Islet precursor cell (in vitro differentiated cells): ENCODE measurements around the gene PKNOX2.
A peak's percentile ranks its signal among the peaks of the same experiment; 100 is the strongest.

ENCODE experiments used
- DNase-seq: peaks from one replicate; pipeline ENCODE4 v3.0.0-alpha.2; 2018

Gene PKNOX2

DNA sequence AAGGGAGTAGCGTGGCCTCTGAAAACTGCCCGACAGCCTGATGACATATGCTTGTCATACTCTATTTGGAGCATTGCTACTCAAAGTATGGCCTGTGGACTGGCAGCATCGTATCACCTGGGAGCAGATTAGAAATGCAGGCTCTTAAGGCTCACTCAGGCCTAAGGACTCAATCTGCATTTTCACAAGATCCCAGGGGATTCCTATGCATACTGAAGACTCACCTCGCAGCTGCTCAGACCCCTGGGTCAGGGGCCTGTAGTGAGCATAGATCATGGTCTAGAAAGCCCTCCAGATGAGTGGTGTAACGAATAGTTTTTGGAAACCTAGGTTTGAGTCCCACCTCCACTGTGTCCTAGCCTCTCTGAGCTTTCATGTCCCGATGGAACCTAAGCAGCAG, 205.3 kb downstream of the PKNOX2 start:
- no peak for DNase-seq

DNA sequence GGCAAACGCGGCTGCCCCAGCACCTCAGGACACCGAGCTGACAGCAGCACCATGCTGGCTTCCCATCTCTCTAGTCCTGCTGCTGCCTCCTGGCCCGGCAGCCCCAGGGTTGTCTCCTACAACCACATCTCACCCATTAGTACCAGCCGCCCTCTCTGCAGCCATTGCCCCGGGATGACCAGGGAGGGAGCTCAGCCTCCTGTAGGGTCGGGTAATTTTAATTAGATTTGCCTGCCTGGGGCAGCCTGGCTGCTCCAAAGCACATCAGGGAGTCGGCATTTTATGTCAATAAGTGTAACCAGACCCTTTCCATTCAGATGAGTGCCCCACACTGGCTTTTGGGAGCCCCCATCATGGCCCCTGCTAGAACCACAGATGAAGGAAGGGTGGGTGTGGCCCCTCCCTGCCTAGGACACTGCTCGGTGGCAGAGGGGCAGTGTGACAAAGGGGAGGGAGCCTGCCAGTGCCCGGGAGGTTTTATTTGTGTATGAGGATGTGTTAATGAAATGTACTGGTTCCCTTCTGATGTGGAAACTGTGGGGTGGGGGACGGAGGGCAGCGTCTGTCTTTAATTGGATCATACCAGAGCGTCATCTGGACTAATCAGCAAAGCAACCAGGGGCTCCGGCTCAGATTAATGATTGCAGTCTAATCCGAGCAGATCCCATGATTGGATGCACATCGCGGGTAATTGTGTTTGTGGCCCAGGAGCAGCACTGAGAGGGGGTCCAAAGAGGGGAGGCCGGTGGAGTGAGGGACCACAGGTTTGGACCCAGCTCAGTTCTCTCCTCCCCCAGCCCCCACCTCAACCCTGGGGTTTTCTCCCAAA, 206.2 kb downstream of the PKNOX2 start:
- no peak for DNase-seq

DNA sequence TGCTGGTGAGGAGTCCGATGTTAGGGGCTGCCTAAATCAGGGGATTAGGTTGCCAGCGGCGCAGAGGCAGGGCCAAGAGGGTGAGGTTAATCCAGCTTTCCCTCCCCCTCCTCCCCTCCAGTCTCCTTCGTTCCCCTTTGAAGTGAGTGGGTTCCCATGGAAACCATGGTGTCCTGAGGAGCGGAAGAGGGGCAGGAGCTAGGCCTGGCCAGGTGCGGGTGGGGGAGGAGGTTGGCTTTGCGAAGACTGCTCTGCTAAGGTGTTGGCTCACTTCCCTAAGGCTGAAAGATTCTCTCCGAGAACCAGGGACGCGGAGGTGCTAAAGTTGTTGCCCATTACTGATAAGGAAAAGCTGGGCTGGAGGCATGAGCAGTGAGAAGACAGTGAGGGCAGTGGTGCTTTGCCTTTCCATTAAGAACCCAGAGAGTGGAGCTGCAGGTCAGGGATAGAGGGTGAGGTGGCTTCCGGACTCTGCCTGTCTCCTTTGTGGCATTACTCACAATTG, 206.9 kb downstream of the PKNOX2 start:
- peak; percentile 83 for DNase-seq

DNA sequence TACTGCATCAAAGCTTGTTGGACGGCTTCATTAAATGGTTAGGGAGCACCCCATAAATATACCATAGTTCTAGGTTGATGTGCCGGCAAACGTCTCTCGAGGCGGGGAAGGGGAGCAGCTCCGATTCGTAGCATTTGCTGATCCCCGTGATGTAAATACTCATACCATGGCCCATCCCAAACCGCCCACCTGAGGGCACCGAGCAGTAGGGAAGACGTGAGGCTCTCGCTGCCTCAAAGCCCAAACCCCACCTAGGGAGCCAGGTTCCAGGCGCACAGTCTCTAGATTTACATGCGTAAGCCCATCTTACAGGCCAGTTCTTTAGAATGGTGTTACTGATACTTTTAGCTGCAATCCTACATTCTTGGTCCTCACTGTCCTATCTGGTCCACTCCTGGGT, 207.5 kb downstream of the PKNOX2 start:
- DNase-seq = no peak

DNA sequence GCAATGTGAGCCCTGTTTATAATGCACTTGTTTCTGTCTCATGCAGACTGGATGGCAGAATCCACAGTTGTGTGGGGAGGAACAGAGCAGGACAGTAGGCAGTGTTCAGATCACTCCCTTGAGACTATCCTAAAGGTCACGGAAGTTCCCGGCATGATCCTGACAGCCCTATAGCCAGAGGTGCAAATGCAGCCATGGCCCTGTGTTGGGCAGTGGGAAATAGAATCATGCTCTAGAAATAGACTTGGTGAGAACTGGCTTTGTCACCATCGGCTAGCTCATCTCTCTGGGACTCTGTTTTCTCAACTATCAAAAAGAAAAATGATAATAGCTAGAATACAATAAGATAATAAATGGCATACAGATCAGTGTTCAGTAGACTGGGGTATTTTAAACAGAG, 208.4 kb downstream of the PKNOX2 start:
- no peak for DNase-seq

DNA sequence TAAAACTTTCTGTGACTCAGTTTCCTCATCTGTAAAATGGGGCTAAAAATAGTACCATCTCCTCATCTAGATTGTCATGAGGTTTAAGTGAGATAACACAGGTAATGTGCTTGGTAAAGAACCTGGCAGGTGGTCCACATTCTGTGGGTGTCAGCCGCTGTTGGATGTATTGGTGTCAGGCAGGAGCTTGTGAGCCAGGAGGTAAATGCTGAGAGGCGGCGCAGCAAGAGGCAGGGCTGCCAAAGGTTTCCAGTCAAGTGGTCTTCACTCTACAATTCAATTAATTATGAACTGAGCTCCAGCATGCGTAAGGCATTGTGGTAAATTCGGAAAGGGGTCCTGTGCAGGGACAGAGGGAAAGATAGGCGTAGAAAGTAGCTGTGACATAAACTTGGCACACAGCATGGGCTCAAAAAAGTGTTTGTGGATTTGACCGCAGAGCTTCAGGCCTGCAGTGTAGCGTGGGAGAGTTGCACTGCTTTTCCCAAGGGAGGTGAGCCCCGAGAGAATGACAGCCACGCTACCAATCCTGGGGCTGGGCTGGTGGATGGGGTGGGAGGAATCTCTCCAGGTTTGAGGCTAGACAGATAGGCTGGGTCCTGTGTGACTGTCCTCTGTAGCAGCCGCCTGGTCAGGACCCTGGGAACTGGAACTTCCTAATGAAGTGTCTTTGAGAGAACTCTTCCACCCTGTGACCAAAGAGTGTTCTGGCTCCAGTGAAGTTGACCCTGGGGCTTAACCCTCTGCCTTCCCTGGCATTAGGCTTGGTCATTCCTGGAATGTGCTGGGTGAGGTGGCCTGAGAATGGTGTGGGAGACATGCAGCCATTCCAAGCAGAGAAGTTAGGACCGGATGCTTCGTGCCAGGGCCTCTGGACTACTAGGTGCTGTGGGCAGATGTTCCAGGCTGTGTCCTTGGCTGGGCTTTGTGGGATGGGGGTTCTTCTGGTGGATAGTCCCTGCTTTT, 209.2 kb downstream of the PKNOX2 start:
- no peak for DNase-seq

DNA sequence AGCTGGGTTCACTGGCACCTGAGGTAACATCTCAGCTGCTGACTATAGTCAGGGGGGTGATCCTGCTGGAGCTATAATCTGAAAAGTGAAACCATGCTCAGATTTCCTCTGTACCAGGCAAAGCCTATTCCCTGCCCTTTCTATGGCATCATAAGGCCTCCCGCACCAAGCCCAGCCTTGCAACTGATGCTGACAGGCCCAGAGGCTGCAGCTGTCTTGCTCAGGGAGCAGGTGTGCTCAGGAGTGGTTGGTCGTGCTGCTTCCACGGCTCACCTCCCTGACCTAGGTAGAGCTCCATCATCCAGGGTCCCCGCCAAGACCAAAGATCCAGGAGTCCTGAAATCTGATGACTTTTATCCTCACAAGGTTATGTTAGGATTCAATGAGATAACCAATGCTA, 209.8 kb downstream of the PKNOX2 start:
- no peak for DNase-seq

DNA sequence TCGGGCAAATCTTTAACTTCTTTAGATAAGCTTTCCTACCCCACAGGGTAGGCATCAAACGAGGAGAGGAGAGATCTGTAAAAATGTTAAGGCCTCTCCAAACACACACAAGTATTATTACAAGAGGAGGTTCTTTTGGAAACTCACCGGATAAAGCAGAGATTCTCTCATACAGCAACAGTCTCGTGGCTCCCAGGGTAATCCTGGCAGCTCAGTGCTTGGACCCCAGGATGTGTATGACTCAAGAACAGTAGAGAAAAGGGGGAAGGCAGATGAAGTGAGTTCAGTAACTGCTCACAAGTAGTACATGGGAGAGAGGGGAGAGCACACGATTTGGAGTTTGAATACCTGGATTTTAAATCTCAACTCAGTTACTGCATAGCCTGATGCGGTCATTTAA, 210.6 kb downstream of the PKNOX2 start:
- no peak for DNase-seq

DNA sequence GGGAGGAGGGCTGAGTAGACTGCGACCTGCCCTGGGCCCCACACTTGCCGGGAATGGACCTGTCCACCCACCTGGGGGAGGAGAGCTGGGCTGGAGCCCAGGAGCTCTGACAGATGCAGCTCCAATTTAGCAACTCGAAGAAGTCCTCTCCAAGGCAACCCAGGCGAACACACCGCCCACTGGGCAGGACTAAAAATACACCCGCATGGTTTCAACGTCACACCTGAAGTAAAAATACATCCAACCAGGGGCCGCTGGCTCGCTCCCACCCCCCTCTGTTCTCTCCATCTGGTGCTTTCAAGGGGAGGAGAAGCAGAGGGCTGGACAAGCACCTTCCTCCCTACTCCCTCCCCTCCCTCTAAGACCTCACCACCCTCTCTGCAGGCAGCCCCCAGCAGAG, 211.6 kb downstream of the PKNOX2 start:
- no peak for DNase-seq

DNA sequence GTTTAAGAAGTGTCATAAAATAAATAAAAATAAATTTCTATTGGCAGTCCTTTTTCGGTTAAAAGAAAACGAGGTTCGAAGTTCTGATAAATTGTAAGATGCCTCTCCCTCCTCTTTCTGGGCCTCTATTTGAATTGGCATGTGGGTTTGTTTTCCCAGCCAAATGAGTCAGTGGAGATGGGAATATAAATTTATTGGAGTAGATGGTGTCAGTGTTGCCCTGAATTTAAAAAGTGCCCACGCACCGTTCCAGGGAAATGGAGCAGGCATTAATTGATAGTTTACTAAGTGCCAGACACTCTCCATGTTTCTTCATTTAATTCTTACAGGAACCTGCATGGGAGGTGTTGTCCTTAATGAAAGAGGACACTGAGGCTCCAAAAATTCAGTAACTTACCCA, 212.3 kb downstream of the PKNOX2 start:
- DNase-seq = no peak

DNA sequence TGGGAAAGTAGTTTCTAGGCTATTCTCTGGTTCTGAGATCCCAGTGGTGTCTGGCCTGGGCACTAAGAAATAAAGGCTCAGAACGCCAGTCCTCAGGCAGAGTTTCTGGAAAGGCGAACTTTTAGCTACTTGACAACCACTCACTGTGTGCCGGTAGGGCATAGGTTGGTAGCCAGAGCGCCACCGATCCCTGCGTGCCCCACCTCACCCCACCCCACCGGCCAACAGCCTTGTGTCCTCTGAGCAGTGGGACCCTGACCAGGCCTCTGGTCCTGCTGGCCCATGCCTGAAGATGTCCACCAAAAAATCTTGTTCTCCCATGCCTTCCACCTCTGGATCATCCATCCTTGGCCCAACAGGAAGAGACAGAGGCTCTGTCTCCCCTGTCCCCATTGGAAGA, 213.5 kb downstream of the PKNOX2 start:
- no peak for DNase-seq

DNA sequence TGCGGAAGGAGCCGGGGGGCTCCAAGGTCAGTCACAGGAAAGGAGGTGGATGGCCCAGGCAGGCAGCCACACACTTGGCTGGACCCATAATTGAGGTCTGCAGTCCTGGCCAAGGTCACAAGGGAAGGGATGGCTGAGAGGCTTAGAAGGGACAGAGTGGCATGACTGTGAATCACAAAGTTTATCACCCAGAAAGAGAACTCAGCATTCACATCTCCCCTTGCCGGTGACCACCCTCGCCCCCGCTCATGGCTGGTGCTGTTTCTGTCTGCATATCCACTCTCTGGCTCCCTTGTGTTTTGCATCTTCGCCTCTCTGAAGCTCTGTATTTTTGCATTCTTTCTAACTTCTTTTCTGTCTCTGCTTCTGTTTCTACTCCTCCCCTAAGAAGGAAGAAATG, 214.0 kb downstream of the PKNOX2 start:
- DNase-seq = no peak

DNA sequence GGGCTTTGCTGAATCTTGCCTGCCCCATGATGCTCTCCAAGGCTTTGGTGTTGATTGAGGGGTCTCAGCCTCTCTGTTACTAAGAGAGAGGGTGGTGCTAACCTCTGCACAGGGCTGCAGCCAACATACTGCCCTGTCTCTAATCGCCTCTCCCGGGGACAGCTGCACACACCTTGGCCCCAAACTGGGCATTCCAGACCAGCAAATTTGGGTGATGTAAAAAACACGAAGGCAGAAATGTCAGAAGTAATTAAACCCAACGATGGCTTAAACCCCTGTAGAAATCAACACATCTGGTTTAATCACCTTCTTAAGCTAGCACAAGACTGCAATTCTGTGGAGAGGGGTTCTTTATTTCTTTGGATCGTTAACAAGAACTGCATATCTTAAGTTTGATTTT, 215.0 kb downstream of the PKNOX2 start:
- DNase-seq = no peak

DNA sequence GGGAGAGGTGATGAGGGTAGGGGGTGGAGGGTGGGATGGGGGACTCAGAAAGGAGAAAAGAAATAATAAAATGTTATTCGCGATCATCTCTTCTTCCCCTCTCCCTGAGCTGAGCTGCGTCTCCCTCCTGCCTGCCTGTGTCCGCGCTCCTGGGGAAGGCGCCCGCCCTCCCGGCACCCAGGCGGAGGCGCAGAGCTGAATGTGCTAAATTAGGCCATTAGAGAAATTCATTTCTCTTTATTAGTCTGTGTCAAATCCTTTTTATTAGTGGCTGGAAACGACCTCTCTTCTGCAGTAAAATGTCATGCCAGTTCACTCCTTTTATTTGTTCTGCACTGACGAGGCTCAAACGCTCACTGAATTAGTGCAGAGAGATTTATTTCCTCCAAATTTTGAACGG, 215.4 kb downstream of the PKNOX2 start:
- no peak for DNase-seq

DNA sequence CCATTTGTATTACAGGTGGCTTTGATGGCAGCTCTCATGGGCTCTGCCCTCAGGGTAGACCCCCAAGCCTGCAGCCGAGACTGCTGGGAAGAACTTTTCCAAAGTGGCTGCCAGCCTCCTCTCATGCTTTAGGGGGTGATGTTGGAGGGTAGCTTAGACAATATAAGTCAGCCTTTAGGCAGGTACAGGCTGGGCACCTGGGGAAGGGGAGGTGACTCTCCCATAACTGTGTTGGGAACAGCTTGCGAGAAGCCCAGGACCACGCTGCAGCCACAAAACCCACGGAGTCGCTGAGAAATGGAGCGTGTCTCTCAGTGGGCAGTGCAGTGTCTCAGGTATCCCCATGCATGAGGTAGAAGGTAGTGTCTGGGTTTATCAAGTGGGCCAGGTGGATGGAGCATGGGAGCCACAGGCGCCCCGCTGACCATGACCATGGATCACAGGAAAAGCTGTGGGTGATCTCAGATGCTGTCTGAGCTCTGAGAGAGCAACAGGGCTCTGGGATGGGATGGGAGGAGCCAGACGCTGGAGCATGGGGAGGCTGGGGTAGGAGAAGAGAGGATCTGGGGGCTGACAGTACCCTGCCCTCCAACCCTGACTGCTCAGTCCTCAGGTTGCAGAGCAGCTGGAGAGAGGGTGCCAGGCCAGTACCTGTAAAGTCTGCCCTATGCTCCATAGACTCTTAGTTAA, 216.3 kb downstream of the PKNOX2 start:
- DNase-seq = no peak

DNA sequence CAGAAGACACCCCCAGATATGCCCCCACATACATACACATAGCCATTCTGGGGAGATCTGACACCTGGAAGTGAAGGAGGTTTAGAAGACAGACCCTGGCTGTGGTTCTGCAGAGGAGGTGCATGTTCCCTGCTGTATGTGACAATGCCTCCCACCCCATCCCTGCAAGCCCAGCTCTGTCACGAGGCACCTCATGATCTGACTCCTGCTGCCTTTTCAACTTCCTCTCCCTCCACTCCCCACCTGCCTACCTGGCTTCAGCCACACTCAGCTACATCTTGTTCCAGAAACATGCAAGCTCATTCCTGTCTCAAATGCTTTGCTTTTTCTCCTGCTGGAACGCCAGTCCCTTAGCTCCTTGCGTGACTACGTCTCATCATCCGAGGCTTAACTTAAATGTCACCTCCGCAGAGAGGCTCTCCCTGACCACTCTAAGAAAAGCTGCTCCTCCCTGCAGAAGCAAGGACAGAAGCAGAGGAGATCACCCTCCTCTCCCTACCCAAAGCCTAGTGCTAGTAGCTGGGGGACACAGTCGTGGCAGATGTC, 217.0 kb downstream of the PKNOX2 start:
- DNase-seq = no peak

DNA sequence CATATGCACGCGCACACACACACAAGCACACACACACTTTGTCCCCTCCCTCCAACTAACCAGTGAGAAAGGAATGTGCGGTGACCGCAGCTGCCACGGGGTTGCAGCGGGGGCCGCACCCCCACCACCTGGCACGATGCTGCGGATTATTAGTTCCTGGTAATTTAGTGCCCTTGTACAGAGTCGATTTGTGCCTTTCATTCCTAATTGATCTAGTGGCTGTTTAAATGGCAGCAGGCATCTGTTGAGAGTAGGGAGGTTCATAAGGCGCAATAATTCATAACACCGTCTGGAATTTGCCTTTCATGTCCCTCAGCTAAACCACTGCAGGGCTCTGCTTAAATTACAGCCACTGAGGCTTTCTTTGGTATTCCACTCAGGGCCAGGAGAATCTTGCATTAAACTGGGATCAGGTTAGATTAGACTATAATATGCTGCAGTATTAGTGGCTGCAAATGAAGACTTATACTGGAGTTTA, 217.8 kb downstream of the PKNOX2 start:
- no peak for DNase-seq

DNA sequence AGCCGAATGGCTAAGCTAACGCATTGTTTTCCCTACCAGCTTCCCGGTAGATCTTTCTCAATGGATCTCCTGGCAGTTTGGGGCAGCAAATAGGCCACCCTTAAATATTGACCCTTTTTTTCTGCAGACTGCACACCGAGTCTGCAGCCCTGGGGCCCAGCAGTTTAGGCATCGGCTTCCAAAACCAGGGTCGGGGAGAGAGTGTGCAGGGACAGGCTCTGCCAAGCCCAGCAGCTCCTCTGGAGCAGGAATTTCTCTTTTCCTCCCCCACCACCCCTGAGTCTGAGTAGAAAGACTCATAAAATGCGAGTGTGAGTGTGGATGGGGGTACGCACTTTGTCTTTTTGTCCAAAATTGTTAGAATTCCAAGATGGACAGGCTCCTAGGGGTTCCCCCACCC, 218.3 kb downstream of the PKNOX2 start:
- DNase-seq = no peak

DNA sequence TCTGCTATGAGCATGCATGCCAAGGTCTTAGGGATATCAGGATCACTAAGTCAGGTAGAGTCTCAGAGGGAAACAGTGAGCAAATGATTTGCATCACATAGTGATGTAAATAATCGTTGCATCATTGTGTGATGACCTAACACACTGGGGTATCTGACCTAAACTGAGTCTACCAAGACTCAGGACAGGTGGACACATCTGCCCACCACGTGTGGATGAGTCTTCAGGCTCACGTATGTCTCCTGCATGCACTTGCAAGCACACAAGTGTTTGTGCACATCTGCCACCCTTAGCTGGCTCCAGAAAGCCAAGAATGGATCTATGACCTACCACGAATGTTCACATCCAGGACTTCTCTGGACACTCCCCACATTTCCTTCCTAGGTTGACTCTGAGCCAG, 220.3 kb downstream of the PKNOX2 start:
- DNase-seq = no peak

DNA sequence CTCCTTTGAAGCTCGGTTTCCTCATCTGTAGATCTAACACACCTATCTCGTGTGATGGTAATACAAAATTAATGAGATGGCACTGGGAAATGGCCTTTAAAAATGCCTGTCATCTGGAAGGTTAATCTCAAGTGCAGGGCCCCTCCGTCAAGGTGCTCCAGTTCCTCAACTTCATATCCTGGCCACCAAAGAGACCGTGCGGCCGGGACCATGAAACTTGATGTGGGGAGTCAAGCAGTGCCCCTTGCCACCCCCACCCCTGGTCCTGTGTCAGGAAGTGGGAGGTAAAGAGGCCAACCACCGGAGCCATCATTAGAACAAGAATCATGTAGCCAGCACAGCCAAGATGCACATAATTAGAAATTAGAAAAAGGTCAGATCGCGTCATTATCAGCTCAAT, 223.3 kb downstream of the PKNOX2 start:
- DNase-seq = no peak

DNA sequence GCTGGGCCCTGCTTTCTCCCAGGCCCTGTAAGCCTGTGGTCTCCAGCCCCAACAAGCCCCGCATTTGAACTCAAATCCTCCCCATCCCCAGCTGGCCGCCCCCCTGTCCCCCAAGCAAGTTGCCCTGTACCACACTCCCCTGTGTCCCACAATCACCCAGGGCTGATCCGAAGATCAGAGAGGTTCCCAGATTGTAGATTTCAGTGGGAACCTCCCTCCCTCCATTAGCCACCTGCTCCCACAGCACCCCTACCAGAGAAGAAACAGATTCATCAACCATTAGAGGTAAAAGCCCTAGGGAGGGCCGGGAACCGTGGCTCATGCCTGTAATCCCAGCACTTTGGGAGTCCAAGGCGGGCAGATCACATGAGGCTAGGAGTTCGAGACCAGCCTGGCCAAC, 224.1 kb downstream of the PKNOX2 start:
- no peak for DNase-seq

DNA sequence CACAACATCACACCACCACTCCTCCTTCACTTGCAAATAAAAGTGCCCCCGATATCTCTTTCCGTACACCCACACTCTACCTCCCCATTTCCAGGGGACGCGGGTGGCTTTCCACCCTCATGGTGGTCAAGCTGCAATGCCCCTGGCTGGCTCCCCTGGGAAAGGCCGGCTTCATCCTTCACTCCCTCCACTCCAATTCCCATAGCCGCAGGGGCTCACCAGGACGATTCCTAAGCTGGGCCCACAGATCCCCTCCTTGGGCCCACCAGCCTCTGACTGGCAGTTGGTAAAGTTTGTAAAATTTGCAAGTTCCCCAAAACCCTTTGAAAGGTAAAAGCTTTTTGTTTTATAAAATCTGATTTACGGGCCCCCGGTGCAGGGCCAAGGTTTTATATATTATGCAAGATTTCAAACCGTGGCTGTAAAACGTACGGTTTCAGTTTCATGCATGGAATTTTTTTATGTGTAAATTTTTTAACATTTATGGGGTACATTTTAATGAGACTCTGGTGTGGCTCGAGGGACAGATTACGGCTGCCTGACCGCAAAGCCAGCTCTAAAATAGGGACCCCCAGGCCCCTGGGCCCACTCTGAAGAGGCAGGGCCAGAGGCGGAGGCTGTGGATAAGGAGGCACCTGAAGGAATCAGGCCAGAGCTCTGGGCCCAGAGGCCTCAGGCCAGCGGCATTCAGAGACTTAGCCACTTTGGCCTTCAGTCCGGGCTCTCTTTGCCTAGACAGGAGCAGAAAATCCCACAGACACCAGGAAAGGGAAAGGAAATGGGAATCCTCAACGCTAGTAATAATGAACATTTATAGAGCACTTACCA, 225.0 kb downstream of the PKNOX2 start:
- no peak for DNase-seq
